Kidney epithelial cell (primary cell): Measurements from ENCODE around the gene TMC8. TPM values are rescaled to one million over a fixed set of nuclear protein-coding genes. Genes with fewer than 3 reads are reported as not detected.
A peak's percentile ranks its signal among the peaks of the same experiment; 100 is the strongest.

Source experiments
- DNase-seq: peaks from one replicate; pipeline ENCODE4 v3.0.0-alpha.2; 2010; ENCODE audit warnings: low read depth
- H3K27me3 ChIP-seq: 2 replicates; pipeline ENCODE4 v1.6.0; 2011; ENCODE audit warnings: low read length; ENCODE audit not compliant: control insufficient read depth, insufficient read depth
- H3K36me3 ChIP-seq: 2 replicates; pipeline ENCODE4 v1.5.1; 2011; ENCODE audit warnings: low read length; ENCODE audit not compliant: control insufficient read depth, insufficient read depth
- H3K4me3 ChIP-seq: 2 replicates; pipeline ENCODE4 v1.5.1; 2011; ENCODE audit warnings: low read depth, mild to moderate bottlenecking, control low read depth, low read length
- total RNA-seq: library from RNA; depleted of rRNA; stranded (reverse); fragments of >200 nt; gene quantifications from 2 replicates; pipeline ENCODE4 v1.2.3, GENCODE V29; 2015
- TF ChIP-seq, protein P1 (sequence below): IDR thresholded peaks from 2 replicates; pipeline ENCODE4 v1.5.1; 2011; ENCODE audit warnings: mild to moderate bottlenecking, moderate library complexity, low read length, control low read depth, inconsistent platforms; ENCODE audit not compliant: insufficient read depth, poor library complexity, severe bottlenecking

The TMC8 gene
- total RNA-seq, 1 donor from 2014 or later: 6.4 TPM

DNA sequence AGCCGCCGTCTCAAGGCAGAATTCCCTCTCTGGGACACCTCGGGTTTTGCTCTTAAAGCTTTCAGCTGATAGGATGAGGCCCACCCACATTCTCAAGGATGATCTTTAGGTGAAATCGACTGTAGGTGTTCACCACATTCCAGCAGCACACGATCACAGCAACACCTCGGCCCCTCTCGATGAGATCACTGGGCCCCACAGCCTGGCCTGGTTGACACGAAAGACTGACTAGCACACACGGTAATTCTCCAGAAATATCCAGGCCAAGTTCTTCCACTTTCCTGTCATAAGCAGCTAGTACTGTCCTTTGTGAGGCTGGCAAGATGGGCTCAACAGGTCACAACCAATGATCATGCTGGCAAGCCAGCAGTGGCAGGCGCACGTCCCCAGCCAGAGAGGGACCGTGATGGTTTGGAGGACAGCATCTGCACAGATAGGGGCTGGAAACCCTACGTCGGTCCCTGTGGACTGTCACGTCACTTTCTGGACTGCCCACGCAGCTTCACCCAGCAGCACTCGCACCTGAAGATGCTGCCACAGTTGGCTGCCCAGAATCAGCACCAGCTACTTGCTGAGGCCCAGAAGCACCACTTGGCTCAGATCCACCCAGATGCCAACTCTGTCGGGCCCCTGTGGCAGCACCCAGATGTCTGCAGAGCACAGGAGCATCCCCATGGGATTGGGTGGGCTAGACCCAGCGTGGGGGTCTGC lies 19.4 kb upstream of the TMC8 start:
- DNase-seq: no peak
- H3K36me3 ChIP-seq: no peaks in the 10 kb centered on the region

DNA sequence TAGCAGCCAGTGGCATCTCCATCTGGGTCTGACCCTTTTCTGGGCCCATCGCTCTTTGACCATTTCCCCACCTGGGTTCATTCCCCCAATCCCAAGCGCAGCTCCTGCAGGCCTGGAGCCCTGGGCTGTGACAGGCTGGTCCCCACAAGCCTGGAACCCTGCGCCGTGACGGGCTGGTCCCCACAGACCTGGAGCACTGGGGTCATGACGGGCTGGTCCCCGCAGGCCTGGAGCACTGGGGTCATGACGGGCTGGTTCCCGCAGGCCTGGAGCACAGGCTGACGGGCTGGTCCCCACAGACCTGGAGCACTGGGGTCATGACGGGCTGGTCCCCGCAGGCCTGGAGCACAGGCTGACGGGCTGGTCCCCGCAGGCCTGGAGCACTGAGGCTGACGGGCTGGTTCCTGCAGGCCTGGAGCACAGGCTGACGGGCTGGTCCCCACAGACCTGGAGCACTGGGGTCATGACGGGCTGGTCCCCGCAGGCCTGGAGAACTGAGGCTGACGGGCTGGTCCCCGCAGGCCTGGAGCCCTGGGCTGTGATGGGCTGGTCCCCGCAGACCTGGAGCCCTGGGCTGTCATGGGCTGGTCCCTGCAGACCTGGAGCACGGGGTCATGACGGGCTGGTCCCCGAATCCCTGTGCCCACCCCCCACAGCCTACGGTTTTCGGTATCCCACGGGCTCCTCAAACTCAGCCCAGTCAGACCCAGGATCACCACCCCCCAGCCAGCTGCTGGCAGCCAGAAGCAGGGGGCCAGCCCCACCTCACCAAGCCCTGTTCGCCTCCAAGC lies 18.6 kb upstream of the TMC8 start:
- DNase-seq: no peak
- H3K27me3 ChIP-seq: no peaks in the 10 kb centered on the region
- TF ChIP-seq, protein P1, sequence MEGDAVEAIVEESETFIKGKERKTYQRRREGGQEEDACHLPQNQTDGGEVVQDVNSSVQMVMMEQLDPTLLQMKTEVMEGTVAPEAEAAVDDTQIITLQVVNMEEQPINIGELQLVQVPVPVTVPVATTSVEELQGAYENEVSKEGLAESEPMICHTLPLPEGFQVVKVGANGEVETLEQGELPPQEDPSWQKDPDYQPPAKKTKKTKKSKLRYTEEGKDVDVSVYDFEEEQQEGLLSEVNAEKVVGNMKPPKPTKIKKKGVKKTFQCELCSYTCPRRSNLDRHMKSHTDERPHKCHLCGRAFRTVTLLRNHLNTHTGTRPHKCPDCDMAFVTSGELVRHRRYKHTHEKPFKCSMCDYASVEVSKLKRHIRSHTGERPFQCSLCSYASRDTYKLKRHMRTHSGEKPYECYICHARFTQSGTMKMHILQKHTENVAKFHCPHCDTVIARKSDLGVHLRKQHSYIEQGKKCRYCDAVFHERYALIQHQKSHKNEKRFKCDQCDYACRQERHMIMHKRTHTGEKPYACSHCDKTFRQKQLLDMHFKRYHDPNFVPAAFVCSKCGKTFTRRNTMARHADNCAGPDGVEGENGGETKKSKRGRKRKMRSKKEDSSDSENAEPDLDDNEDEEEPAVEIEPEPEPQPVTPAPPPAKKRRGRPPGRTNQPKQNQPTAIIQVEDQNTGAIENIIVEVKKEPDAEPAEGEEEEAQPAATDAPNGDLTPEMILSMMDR: no peak
- no peaks in the 10 kb centered on the region for H3K36me3 ChIP-seq
- H3K4me3 ChIP-seq: no peak overlapping the region

More for the DNA sequence above, 19.4 kb upstream of the TMC8 start:
- Histone ChIP-seq H3K4me3 (no peak overlapping the region), H3K27me3 (no peaks in the 10 kb centered on the region)
- TF ChIP-seq, protein P1: no peak

DNA sequence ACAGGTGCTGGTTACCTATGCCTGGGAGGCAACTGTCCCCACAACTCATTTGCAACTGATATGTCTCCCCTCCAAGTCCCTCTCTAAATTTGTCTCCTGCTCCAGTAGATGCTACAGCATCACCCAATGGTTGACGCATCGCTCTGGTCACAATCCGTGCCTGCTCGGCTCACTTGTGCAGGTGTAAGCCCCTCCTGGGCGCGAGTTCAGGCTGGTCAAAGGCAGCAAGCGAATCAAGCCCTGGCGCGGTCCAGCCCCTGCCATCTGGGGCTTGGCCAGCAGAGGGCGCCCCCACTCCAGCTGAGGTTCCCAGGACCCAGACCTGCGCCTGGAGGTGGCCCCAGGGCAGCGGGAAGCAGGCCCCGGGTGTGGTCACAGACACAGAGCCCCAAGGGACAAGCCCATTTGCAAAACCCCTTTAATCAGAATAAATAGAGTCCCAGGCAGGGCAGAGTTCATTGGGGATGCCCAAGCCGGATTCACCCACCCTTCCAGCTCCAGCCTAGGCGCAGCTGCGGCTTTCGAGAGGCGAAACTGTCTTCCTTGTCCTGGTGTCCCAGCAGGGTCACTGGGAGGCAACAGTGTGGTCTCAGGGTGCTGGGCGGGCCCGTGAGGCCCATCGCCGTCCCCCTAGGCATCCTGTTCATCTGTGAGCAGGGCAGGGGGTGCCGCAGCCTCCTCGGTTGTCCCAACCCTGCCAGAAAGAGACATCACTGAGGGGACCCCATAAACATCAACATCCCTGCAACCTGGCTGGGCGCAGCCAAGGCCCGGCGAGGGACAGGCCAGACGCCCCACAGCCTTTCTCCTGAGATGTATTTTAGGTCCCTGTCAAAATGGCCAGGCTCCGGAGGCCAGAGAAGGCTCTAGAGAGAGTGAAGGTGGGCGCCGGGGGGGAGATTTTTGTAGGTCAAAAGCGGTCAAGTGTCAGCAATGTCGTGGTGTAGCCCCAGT lies 17.8 kb upstream of the TMC8 start:
- Histone ChIP-seq H3K27me3 (no peaks in the 10 kb centered on the region), H3K36me3 (no peaks in the 10 kb centered on the region), H3K4me3 (no peak overlapping the region)
- TF ChIP-seq, protein P1: peak; percentile 98
- DNase-seq: no peak

DNA sequence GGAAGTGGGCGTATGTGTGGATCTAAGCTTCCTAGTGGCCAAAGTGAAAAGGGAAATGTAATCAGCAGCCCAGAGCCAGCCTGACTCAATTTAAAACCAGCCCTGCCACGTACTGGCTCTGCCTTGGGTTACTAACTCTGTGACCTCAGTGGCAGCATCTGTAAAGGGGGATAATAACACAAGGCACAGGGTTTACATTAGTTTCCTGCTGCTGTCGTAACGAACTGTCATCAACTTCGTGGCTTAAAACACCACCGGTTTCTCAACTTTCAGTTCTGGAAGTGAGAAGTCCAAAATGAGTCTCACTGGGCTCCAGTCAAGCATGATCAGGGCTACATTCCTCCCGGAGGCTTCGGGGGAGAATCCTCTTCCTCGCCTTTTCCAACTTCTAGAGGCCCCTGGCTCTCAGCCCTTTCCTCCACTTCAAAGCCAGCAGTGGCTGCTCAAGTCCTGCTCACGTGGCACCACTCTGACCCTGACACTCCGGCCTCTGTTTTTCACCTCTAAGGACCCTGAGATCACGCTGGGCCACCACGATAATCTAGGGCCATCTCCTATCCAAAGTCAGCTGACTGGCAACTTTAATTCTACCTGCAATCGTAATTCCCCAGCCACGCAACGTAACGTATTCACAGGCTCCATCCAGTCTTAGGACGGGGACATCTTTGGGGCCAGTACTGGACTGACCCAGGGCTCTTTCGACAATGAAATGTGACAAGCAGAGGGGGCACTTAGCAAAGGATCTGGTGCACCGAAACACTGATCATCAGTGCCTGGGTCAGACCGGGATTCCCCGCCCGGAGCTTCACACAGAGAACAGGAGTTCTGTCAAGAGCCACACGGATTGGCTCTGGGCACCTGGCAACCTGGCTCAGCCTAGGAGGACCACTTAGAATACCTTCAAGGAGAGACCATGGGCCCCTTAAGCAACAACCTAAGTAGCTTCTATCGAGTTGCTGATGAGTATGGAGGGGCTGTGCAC lies 16.5 kb upstream of the TMC8 start:
- H3K36me3 ChIP-seq: no peaks in the 10 kb centered on the region
- DNase-seq: no peak
- H3K27me3 ChIP-seq: no peaks in the 10 kb centered on the region
- no peak overlapping the region for H3K4me3 ChIP-seq
- TF ChIP-seq, protein P1: no peak
